Muscle layer of colon (tissue), 2 donors: Measurements from ENCODE around the gene ZSWIM5.
"Not testable (repeated sequence)": the region's sequence is repeated elsewhere in the genome, so short reads cannot be mapped to it uniquely, and the experiment has no call there.

Experiments used
- H3K27ac ChIP-seq: one replicate; pipeline ENCODE4 v1.7.0; 2013; ENCODE audit warnings: low read depth, mild to moderate bottlenecking, low read length, moderate library complexity
- H3K27me3 ChIP-seq, 2 donors: one replicate each; pipeline ENCODE4 v1.7.0; 2013; ENCODE audit warnings: low read length in 2 of 2, mild to moderate bottlenecking in 2 of 2; ENCODE audit not compliant: insufficient read depth in 2 of 2, control insufficient read depth in 1 of 2
- H3K36me3 ChIP-seq: one replicate; pipeline ENCODE4 v1.7.0; 2013; ENCODE audit warnings: mild to moderate bottlenecking, low read length; ENCODE audit not compliant: insufficient read depth
- H3K4me1 ChIP-seq: one replicate; pipeline ENCODE4 v1.7.0; 2013; ENCODE audit warnings: mild to moderate bottlenecking, low read length; ENCODE audit not compliant: insufficient read depth
- H3K4me3 ChIP-seq, 2 donors: one replicate each; pipeline ENCODE4 v1.7.0; 2013; ENCODE audit warnings: low read length in 2 of 2, low read depth in 1 of 2, mild to moderate bottlenecking in 1 of 2, moderate library complexity in 1 of 2
- H3K9ac ChIP-seq: one replicate; pipeline ENCODE4 v1.7.0; 2013; ENCODE audit warnings: low read length
- H3K9me3 ChIP-seq: one replicate; pipeline ENCODE4 v1.7.0; 2013; ENCODE audit warnings: mild to moderate bottlenecking, low read length
- donor health status: abdominal sarcoma.
- donor health status: Adenocarcinoma of cecum.

Gene ZSWIM5

GRCh38 chr1:45200435-45200834, 6.0 kb downstream of the ZSWIM5 start:
- no peak overlapping the region for H3K4me3 ChIP-seq
- H3K27me3 ChIP-seq, result no peaks in the 10 kb centered on the region
- no peak overlapping the region for H3K9ac ChIP-seq
- H3K4me1 ChIP-seq, result peaks cover 11% of the 10 kb centered on the region
- no peaks in the 10 kb centered on the region for H3K9me3 ChIP-seq
- H3K27ac ChIP-seq, result no peak overlapping the region
- no peaks in the 10 kb centered on the region for H3K36me3 ChIP-seq

- no peaks in the 10 kb centered on the region for H3K9me3 ChIP-seq
- no peak overlapping the region for H3K27ac ChIP-seq
- H3K4me1 ChIP-seq, result no peaks in the 10 kb centered on the region
- H3K4me3 ChIP-seq, result no peak overlapping the region
- no peaks in the 10 kb centered on the region for H3K27me3 ChIP-seq
- H3K36me3 ChIP-seq, result no peaks in the 10 kb centered on the region
- H3K9ac ChIP-seq, result no peak overlapping the region
These were observed 8.2 kb downstream of the ZSWIM5 start for GRCh38 chr1:45198185-45198584.

- no peaks in the 10 kb centered on the region for H3K9me3 ChIP-seq
- H3K27me3 ChIP-seq, result no peaks in the 10 kb centered on the region
- H3K4me3 ChIP-seq, result no peak overlapping the region
- no peak overlapping the region for H3K27ac ChIP-seq
- H3K9ac ChIP-seq, result no peak overlapping the region
- H3K4me1 ChIP-seq, result no peaks in the 10 kb centered on the region
- H3K36me3 ChIP-seq, result no peaks in the 10 kb centered on the region
These were observed 9.5 kb downstream of the ZSWIM5 start for GRCh38 chr1:45196863-45197262.

- no peak overlapping the region for H3K4me3 ChIP-seq
- no peaks in the 10 kb centered on the region for H3K36me3 ChIP-seq
- no peak overlapping the region for H3K9ac ChIP-seq
- no peaks in the 10 kb centered on the region for H3K27me3 ChIP-seq
- H3K27ac ChIP-seq, result no peak overlapping the region
- no peaks in the 10 kb centered on the region for H3K4me1 ChIP-seq
- H3K9me3 ChIP-seq, result no peaks in the 10 kb centered on the region
These were observed 15.0 kb downstream of the ZSWIM5 start for GRCh38 chr1:45191418-45191783.

- no peaks in the 10 kb centered on the region for H3K4me1 ChIP-seq
These were observed 18.7 kb downstream of the ZSWIM5 start for GRCh38 chr1:45187725-45188124.

GRCh38 chr1:45179918-45180519, 26.4 kb downstream of the ZSWIM5 start:
- H3K4me3 ChIP-seq, H3K9me3 ChIP-seq: not testable (repeated sequence)

More at GRCh38 chr1:45187725-45188124, 18.7 kb downstream of the ZSWIM5 start:
- Histone ChIP-seq H3K27ac (no peak overlapping the region), H3K27me3 (no peaks in the 10 kb centered on the region), H3K36me3 (no peaks in the 10 kb centered on the region), H3K9ac (no peak overlapping the region), H3K4me3 (no peak overlapping the region), H3K9me3 (no peaks in the 10 kb centered on the region)

GRCh38 chr1:45177452-45177851, 29.0 kb downstream of the ZSWIM5 start:
- Histone ChIP-seq H3K9ac (no peak overlapping the region), H3K27ac (no peak overlapping the region), H3K36me3 (no peaks in the 10 kb centered on the region), H3K9me3 (no peaks in the 10 kb centered on the region), H3K4me1 (no peaks in the 10 kb centered on the region), H3K27me3 (no peaks in the 10 kb centered on the region), H3K4me3 (no peak overlapping the region)

More at GRCh38 chr1:45179918-45180519, 26.4 kb downstream of the ZSWIM5 start:
- H3K27me3 ChIP-seq, H3K4me1 ChIP-seq, H3K9ac ChIP-seq, H3K36me3 ChIP-seq, H3K27ac ChIP-seq: not testable (repeated sequence)

- Histone ChIP-seq H3K9me3 (no peaks in the 10 kb centered on the region), H3K36me3 (no peaks in the 10 kb centered on the region), H3K4me3 (no peak overlapping the region), H3K27ac (no peak overlapping the region), H3K4me1 (no peaks in the 10 kb centered on the region), H3K9ac (no peak overlapping the region), H3K27me3 (no peaks in the 10 kb centered on the region)
These were observed 33.6 kb downstream of the ZSWIM5 start for GRCh38 chr1:45172764-45173163.

GRCh38 chr1:45172005-45172404, 34.4 kb downstream of the ZSWIM5 start:
- Histone ChIP-seq H3K9me3 (no peaks in the 10 kb centered on the region), H3K27me3 (no peaks in the 10 kb centered on the region)

GRCh38 chr1:45171575-45171974, 34.8 kb downstream of the ZSWIM5 start:
- Histone ChIP-seq H3K4me1 (no peaks in the 10 kb centered on the region), H3K4me3 (no peak overlapping the region), H3K36me3 (no peaks in the 10 kb centered on the region), H3K9me3 (no peaks in the 10 kb centered on the region), H3K27ac (no peak overlapping the region), H3K9ac (no peak overlapping the region), H3K27me3 (no peaks in the 10 kb centered on the region)

More at GRCh38 chr1:45172005-45172404, 34.4 kb downstream of the ZSWIM5 start:
- Histone ChIP-seq H3K9ac (no peak overlapping the region), H3K27ac (no peak overlapping the region), H3K36me3 (no peaks in the 10 kb centered on the region), H3K4me3 (no peak overlapping the region), H3K4me1 (no peaks in the 10 kb centered on the region)

GRCh38 chr1:45170151-45170742, 36.2 kb downstream of the ZSWIM5 start:
- Histone ChIP-seq H3K4me3 (no peak overlapping the region), H3K9ac (no peak overlapping the region), H3K27ac (no peak overlapping the region), H3K27me3 (no peaks in the 10 kb centered on the region), H3K36me3 (no peaks in the 10 kb centered on the region), H3K9me3 (no peaks in the 10 kb centered on the region), H3K4me1 (no peaks in the 10 kb centered on the region)

GRCh38 chr1:45167947-45168346, 38.5 kb downstream of the ZSWIM5 start:
- H3K9me3 ChIP-seq, H3K36me3 ChIP-seq, H3K27ac ChIP-seq, H3K9ac ChIP-seq, H3K4me1 ChIP-seq, H3K27me3 ChIP-seq, H3K4me3 ChIP-seq: not testable (repeated sequence)
